Nephron (organoid): ENCODE measurements around the gene DPYD.

Experiments
- H3K27ac Mint-ChIP-seq, 3 experiments: 2 replicates each; pipeline ENCODE4 v1.8.0; 2020; ENCODE audit warnings: mixed read lengths in 3 of 3, mild to moderate bottlenecking in 2 of 3, moderate library complexity in 1 of 3
- H3K27me3 Mint-ChIP-seq: 2 replicates; pipeline ENCODE4 v1.8.0; 2021; ENCODE audit warnings: low read depth, mild to moderate bottlenecking, moderate library complexity, mixed read lengths
- H3K36me3 Mint-ChIP-seq: 2 replicates; pipeline ENCODE4 v1.8.0; 2020; ENCODE audit warnings: low read depth, mixed read lengths
- H3K4me1 Mint-ChIP-seq: 2 replicates; pipeline ENCODE4 v1.8.0; 2020; ENCODE audit warnings: mixed read lengths
- H3K4me3 Mint-ChIP-seq, 3 experiments: 2 replicates each; pipeline ENCODE4 v1.8.0; 2020; ENCODE audit warnings: mild to moderate bottlenecking in 3 of 3, mixed read lengths in 3 of 3, moderate library complexity in 2 of 3
- H3K9me3 Mint-ChIP-seq: 2 replicates; pipeline ENCODE4 v1.8.0; 2020; ENCODE audit warnings: mixed read lengths
- CTCF ChIP-seq, 3 experiments: fragments of 200-600 bp; sonication (generic); IDR thresholded peaks; one replicate each; pipeline ENCODE4 v1.5.0; 2021; ENCODE audit warnings: antibody characterized with exemption in 3 of 3; ENCODE audit not compliant: unreplicated experiment in 3 of 3

Gene DPYD

GRCh38 chr1:97073936-97074335 is 846.9 kb downstream of the DPYD start:
- no peaks in the 10 kb centered on the region for H3K27me3 Mint-ChIP-seq
- no peak overlapping the region for H3K4me3 Mint-ChIP-seq
- no peak for TF ChIP-seq CTCF (IDR thresholded peaks at IDR 0.05; ENCODE audit: unreplicated experiment in 3 of 3)
- H3K36me3 Mint-ChIP-seq: no peaks in the 10 kb centered on the region
- no peaks in the 10 kb centered on the region for H3K4me1 Mint-ChIP-seq
- no peak overlapping the region for H3K27ac Mint-ChIP-seq
- H3K9me3 Mint-ChIP-seq: no peaks in the 10 kb centered on the region

- Mint-ChIP-seq H3K36me3 (no peaks in the 10 kb centered on the region), H3K27ac (no peak overlapping the region), H3K9me3 (no peaks in the 10 kb centered on the region), H3K27me3 (no peaks in the 10 kb centered on the region), H3K4me3 (no peak overlapping the region), H3K4me1 (no peaks in the 10 kb centered on the region)
- TF ChIP-seq CTCF (IDR thresholded peaks at IDR 0.05; ENCODE audit: unreplicated experiment in 3 of 3): no peak
Observed at GRCh38 chr1:97073169-97073568, 847.7 kb downstream of the DPYD start.

GRCh38 chr1:97071173-97071572 is 849.7 kb downstream of the DPYD start:
- Mint-ChIP-seq H3K36me3 (no peaks in the 10 kb centered on the region), H3K4me3 (no peak overlapping the region), H3K9me3 (no peaks in the 10 kb centered on the region), H3K4me1 (no peaks in the 10 kb centered on the region), H3K27me3 (no peaks in the 10 kb centered on the region), H3K27ac (no peak overlapping the region)
- TF ChIP-seq CTCF (IDR thresholded peaks at IDR 0.05; ENCODE audit: unreplicated experiment in 3 of 3): no peak

GRCh38 chr1:97070376-97070775 is 850.5 kb downstream of the DPYD start:
- no peaks in the 10 kb centered on the region for H3K9me3 Mint-ChIP-seq
- H3K4me1 Mint-ChIP-seq: no peaks in the 10 kb centered on the region
- no peaks in the 10 kb centered on the region for H3K27me3 Mint-ChIP-seq
- H3K4me3 Mint-ChIP-seq: no peak overlapping the region
- no peak overlapping the region for H3K27ac Mint-ChIP-seq
- H3K36me3 Mint-ChIP-seq: no peaks in the 10 kb centered on the region
- TF ChIP-seq CTCF (IDR thresholded peaks at IDR 0.05; ENCODE audit: unreplicated experiment in 3 of 3): no peak

- TF ChIP-seq CTCF (IDR thresholded peaks at IDR 0.05; ENCODE audit: unreplicated experiment in 3 of 3): no peak
- H3K27me3 Mint-ChIP-seq: no peaks in the 10 kb centered on the region
- H3K36me3 Mint-ChIP-seq: no peaks in the 10 kb centered on the region
Observed at GRCh38 chr1:97069312-97069711, 851.5 kb downstream of the DPYD start.

GRCh38 chr1:97066860-97067259 is 854.0 kb downstream of the DPYD start:
- Mint-ChIP-seq H3K9me3 (peaks cover 3% of the 10 kb centered on the region), H3K27ac (no peak overlapping the region), H3K36me3 (no peaks in the 10 kb centered on the region), H3K4me1 (no peaks in the 10 kb centered on the region), H3K4me3 (no peak overlapping the region), H3K27me3 (no peaks in the 10 kb centered on the region)
- no peak for TF ChIP-seq CTCF (IDR thresholded peaks at IDR 0.05; ENCODE audit: unreplicated experiment in 3 of 3)

More at GRCh38 chr1:97069312-97069711, 851.5 kb downstream of the DPYD start:
- Mint-ChIP-seq H3K4me1 (no peaks in the 10 kb centered on the region), H3K9me3 (no peaks in the 10 kb centered on the region), H3K4me3 (no peak overlapping the region), H3K27ac (no peak overlapping the region)
